Heart right ventricle (tissue), 16 donors: ENCODE measurements around the gene ZFTA. TPM values are rescaled to one million over a fixed set of nuclear protein-coding genes. Genes with fewer than 3 reads are reported as not detected.

ENCODE experiments used
- ATAC-seq, 8 donors: fragments of 200-7000 bp; cut with Tn5 transposase; one replicate each; pipeline ENCODE4 v1.9.1; 2020; ENCODE audit warnings: mild to moderate bottlenecking in 8 of 8, moderate library complexity in 8 of 8, moderate number of reproducible peaks in 1 of 8
- DNase-seq, 2 donors: peaks; one replicate each; pipeline ENCODE4 v3.0.0-alpha.2; 2020
- H3K27ac ChIP-seq, 10 donors: fragments of 200-600 bp; sonication (generic) in 2 of 10; one replicate each; pipeline versions ENCODE4 v1.5.0 to v1.8.0; 2020 to 2022; ENCODE audit warnings: mild to moderate bottlenecking in 3 of 10
- H3K27me3 ChIP-seq, 7 donors: fragments of 200-600 bp; one replicate each; pipeline ENCODE4 v1.8.0; 2021 to 2022; ENCODE audit warnings: mild to moderate bottlenecking in 2 of 7
- H3K36me3 ChIP-seq, 9 donors: fragments of 200-600 bp; sonication (generic) in 1 of 9; one replicate each; pipeline versions ENCODE4 v1.5.0 to v1.8.0; 2020 to 2022; ENCODE audit warnings: mild to moderate bottlenecking in 2 of 9
- H3K4me1 ChIP-seq, 9 donors: fragments of 200-600 bp; sonication (generic) in 1 of 9; one replicate each; pipeline versions ENCODE4 v1.5.0 to v1.8.0; 2020 to 2022; ENCODE audit warnings: mild to moderate bottlenecking in 4 of 9
- H3K4me3 ChIP-seq, 10 donors: fragments of 200-600 bp; sonication (generic) in 2 of 10; one replicate each; pipeline versions ENCODE4 v1.5.0 to v1.8.0; 2020 to 2022; ENCODE audit warnings: mild to moderate bottlenecking in 7 of 10, moderate library complexity in 2 of 10
- H3K9me3 ChIP-seq, 11 donors: fragments of 200-600 bp in 10 of 11; sonication (generic) in 2 of 11; one replicate each; pipeline versions ENCODE4 v1.5.0 to v1.8.0; 2013 to 2022; ENCODE audit warnings: mild to moderate bottlenecking in 2 of 11, control low read depth in 1 of 11, moderate library complexity in 1 of 11
- CTCF ChIP-seq, 9 donors: fragments of 200-600 bp; sonication (generic) in 2 of 9; IDR thresholded peaks; one replicate each; pipeline versions ENCODE4 v1.5.0 to v1.8.0; 2021 to 2022; ENCODE audit warnings: antibody characterized with exemption in 9 of 9, mild to moderate bottlenecking in 5 of 9, moderate library complexity in 1 of 9
- WGBS, 2 donors: extraction: QIAGEN DNeasy Blood & Tissue Kit; methylation state at CpG; one replicate each; pipeline ENCODE4 v1.1.7; 2013; ENCODE audit warnings: inconsistent platforms in 1 of 2; 5-methylcytosine and 5-hydroxymethylcytosine counted together
- intact Hi-C, 10 donors: fragments of 100-400 bp; cut with DNase I; formaldehyde crosslinking; loops; one replicate each; pipeline versions ENCODE4 v1.11.1 to v1.14.2; 2022
- long read RNA-seq, 3 donors: library from polyadenylated mRNA; unstranded; transcript quantifications; one replicate each; pipeline ENCODE4 v2.0.0, GENCODE V29; 2020 to 2021
- polyA plus RNA-seq, 2 donors: library from polyadenylated mRNA; stranded (reverse); fragments of 200-250 nt; gene quantifications; one replicate each; pipeline ENCODE4 v1.2.3, GENCODE V29; 2013
- total RNA-seq, 10 donors: library from RNA; stranded (reverse); fragmentation: NEBNext Ultra II Directional in 3 of 10; extraction: Animal tissue kit (Norgen Biotek cat#: 25700) in 3 of 10; gene quantifications; one replicate each; pipeline versions ENCODE4 v1.2.1 to v1.2.4, GENCODE V29; 2021 to 2023
- donor health status: Arrhythmogenic right ventricular cardiomyopathy.
- donor health status: ischemic (EF 13 %, LVEDD 7.1; RV severe dilation, severe dysfunction).
- donor health status: healthy with polysubstance abuse.
- donor health status: DM: no; HTN: yes; CAD: no.
- donor health status: DM: no; HTN: no; CAD: no.
- donor health status: ischemic (EF 25% LVEDD 6.9; RV normal size, moderate dysfunction).
- donor health status: ischemic (EF 25% LVEDD 5.7; RV mildly dilated, moderate dysfunction).
- donor health status: healthy.
- donor health status: DM: yes; HTN: yes; CAD: no.
- donor health status: Ischemic cardiomyopathy.
- donor health status: ischemic (EF 35%, LVEDD 5.7; RV mildly dilated, moderate dysfunction).
- donor health status: nonischemic (EF 11% LVEDD 7.7; RV severe dilation, severe dysfunction).
- donor health status: DM: yes; HTN: yes; CAD: no.
- donor health status: PGD.
- donor health status: ischemic (EF 29% LVEDD 5.4; RV normal size, mild dysfunction).
- donor health status: nonischemic (EF 23%, LVEDD 6.1; RV moderate dilation, normal function).

ZFTA gene
- total RNA-seq = 10 to 100 TPM in 4 of 10 donors, 1 to 10 TPM in 6; 6.8 to 14.3 (median 8.9) TPM
- polyA plus RNA-seq = 1 to 10 TPM; 4.6 to 7.5 TPM
- long read RNA-seq, donor 1, full-length matches to known transcripts = 4 of 30 reads
- long read RNA-seq, donor 1, partial matches to known transcripts = 4 of 30 reads
- long read RNA-seq, donor 1, other reads (novel, unspliced or antisense) = 22 of 30 reads
- long read RNA-seq, donor 2, full-length matches to known transcripts = 1 of 25 reads
- long read RNA-seq, donor 2, partial matches to known transcripts = 4 of 25 reads
- long read RNA-seq, donor 2, other reads (novel, unspliced or antisense) = 20 of 25 reads
- long read RNA-seq, donor 3, partial matches to known transcripts = 0 of 8 reads
- long read RNA-seq, donor 3, other reads (novel, unspliced or antisense) = 8 of 8 reads

- H3K9me3 ChIP-seq = no peaks in the 10 kb centered on the region
Observed at GRCh38 chr11:63768237-63769041, at the start of gene ZFTA. Gene ZFTA, minus strand, starts transcription at chr11:63768775. Its CDS starts 153 bp downstream, at chr11:63768622.

GRCh38 chr11:63817758-63818498 is 49.4 kb upstream of the ZFTA start:
- H3K4me3 ChIP-seq = no peak overlapping the region
- H3K27ac ChIP-seq = no peak overlapping the region
- no peaks in the 10 kb centered on the region for H3K9me3 ChIP-seq
- ATAC-seq = no peak
- H3K36me3 ChIP-seq = peaks cover 0 to 69% (median 38%) of the 10 kb centered on the region in 9 donors
- intact Hi-C loops = loop anchor here in 1 of 10 donors (10.0 kb wide), 1 partner anchor 53 kb away; the partner anchor contains the start of gene ZFTA
- TF ChIP-seq CTCF (IDR thresholded peaks at IDR 0.05) = no peak
- H3K27me3 ChIP-seq = no peaks in the 10 kb centered on the region
- WGBS, 2 donors = 88 to 91% methylated on average over 27 of the region's 27 CpGs
- peaks cover 0 to 30% (median 16%) of the 10 kb centered on the region in 9 donors for H3K4me1 ChIP-seq
- no peak for DNase-seq

More at GRCh38 chr11:63768237-63769041, at the start of gene ZFTA:
- TF ChIP-seq CTCF (IDR thresholded peaks at IDR 0.05) = peak; percentile 26 to 96 (median 65)
- ATAC-seq (peak; percentile 7 to 51 (median 26)), DNase-seq (peak; percentile 74 to 75)
- 0 to 1% methylated on average over 76 to 112 of the region's 113 CpGs for WGBS, 2 donors
- H3K27me3 ChIP-seq = peaks cover 0 to 23% (median 0%) of the 10 kb centered on the region in 7 donors
- intact Hi-C loops = loop anchor here in 8 of 10 donors (2.0 to 10.0 kb wide), 9 partner anchors 44 to 380 kb away; partner anchors contain the start of genes SPINDOC (in 5 of the 8) and MARK2 (in 1 of the 8)
- H3K4me1 ChIP-seq = peaks cover 7 to 40% (median 25%) of the 10 kb centered on the region in 9 donors
- peak within 1 kb of the TSS; percentile 60 to 94 (median 86) for H3K27ac ChIP-seq
- peak within 1 kb of the TSS; percentile 70 to 89 (median 84) for H3K4me3 ChIP-seq
- peaks cover 0 to 11% (median 0%) of the 10 kb centered on the region in 9 donors for H3K36me3 ChIP-seq

GRCh38 chr11:63816732-63817131 is 48.2 kb upstream of the ZFTA start:
- no peaks in the 10 kb centered on the region for H3K27me3 ChIP-seq
- no peak for TF ChIP-seq CTCF (IDR thresholded peaks at IDR 0.05)
- intact Hi-C loops = loop anchor here in 1 of 10 donors (10.0 kb wide), 1 partner anchor 52 kb away; the partner anchor contains the start of gene ZFTA
- no peaks in the 10 kb centered on the region for H3K9me3 ChIP-seq
- 98% methylated on average over 3 of the region's 3 CpGs for WGBS, 2 donors
- H3K4me3 ChIP-seq = no peak overlapping the region
- peaks cover 0 to 57% (median 26%) of the 10 kb centered on the region in 9 donors for H3K36me3 ChIP-seq
- H3K27ac ChIP-seq = no peak overlapping the region
- DNase-seq (no peak), ATAC-seq (no peak)
- peaks cover 0 to 38% (median 22%) of the 10 kb centered on the region in 9 donors for H3K4me1 ChIP-seq
